ENCODE measurements around the gene RAPGEF3.

Gene RAPGEF3

DNA sequence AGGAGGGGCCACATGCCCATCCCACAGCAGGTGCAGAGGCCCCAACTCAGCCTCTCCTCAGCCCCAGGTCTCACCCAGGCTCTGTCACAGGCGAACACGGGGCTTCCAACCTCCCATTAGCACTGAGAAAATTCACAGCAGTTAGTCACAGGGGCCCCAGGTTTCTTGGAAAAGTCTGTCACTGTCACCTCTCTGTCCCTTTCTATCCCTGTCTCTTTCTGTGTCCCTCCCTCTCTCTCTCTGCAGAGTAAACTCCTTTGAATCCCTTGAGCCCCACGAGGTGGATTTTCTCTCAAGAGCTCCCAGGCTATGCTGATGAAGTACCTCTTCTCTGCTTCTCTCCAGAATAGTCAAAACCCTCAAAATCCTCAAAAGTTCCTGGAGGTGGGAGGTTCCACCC is 19.4 kb downstream of the RAPGEF3 start:
- TF ChIP-seq, protein P1, sequence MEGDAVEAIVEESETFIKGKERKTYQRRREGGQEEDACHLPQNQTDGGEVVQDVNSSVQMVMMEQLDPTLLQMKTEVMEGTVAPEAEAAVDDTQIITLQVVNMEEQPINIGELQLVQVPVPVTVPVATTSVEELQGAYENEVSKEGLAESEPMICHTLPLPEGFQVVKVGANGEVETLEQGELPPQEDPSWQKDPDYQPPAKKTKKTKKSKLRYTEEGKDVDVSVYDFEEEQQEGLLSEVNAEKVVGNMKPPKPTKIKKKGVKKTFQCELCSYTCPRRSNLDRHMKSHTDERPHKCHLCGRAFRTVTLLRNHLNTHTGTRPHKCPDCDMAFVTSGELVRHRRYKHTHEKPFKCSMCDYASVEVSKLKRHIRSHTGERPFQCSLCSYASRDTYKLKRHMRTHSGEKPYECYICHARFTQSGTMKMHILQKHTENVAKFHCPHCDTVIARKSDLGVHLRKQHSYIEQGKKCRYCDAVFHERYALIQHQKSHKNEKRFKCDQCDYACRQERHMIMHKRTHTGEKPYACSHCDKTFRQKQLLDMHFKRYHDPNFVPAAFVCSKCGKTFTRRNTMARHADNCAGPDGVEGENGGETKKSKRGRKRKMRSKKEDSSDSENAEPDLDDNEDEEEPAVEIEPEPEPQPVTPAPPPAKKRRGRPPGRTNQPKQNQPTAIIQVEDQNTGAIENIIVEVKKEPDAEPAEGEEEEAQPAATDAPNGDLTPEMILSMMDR (conservative IDR thresholded peaks at IDR 0.05; ENCODE audit: low read depth), result no peak
- ChIA-PET POLR2A (ENCODE audit: low non-redundant PET) (no interaction called here), CTCF (interaction anchor here (1.1 to 6.3 kb wide), 2 partner anchors 28 to 38 kb away, joined by 3 to 167 read pairs; partner anchors contain the start of gene SLC48A1)
- H3K27ac ChIP-seq, result no peak overlapping the region
- DNase-seq (ENCODE audit: low spot score), result no peak

DNA sequence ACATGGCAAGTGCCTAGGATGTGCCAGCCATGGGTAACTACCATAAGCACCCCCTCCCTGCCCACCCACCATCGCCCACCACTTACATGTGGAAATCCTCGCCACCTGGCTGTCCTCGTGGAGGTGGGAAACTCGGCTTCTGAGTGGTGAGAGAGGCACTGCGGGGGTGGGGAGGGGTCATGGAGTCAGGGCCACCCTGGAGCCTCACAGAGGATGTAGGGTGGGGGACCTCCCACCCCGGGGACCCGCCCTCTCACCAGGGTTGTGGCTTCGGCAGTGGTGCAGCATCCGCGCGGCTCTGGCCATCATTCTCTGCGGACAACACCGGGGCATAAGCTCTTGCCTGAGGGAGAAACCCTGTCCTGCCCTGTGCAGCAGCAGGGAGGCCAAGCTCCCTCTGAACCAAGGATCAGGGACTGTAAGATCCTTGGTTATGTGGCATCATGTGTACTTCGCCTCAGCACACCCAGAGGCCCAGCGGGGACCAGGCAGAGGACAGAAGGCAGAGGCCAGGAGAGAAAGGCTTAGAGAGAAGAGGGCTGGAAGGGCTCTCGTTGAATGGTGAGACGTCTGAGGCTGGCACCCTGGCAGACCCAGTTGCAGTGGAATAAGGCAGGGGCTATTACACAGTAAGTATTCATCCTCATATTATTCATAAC is 20.6 kb downstream of the RAPGEF3 start:
- POLR2A ChIA-PET (ENCODE audit: low non-redundant PET), result no interaction called here

DNA sequence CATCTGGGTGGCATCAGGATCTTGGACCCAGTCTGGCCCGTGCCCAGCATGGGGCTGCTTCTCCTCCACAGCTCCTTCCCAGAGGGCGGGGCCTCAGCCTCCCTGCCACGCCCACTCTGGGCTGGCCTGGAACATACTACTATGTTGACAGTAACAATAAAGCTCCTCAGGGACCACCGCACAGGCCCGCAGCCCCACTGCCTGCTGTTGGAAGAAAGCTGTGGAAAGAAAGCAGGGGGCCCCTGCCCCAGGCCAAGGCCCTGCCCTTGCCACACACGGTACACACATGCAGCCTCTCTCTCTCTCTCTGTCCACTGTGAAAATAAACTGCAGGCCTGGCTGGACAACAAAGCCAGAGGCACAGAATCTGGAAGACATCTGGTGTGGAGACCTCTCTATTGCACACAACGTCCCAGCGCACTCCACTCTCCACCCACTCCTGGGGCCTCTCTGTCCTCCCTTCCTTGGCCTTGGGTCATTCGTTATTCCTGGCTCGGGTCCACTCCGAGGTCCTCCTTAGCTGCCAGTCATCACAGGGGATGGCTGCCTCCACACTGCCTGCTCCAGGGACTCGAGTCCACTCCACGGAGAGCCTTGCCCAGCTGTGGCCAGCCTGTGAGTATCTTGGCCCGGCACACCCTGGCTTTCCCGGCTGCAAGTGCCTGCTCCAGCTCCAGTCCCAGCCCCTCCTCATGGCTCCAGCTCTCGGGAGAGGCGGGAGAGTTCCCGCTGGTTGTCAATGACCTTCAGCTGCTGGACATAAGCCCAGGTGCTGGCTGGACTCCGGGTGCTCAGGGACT is 21.6 kb downstream of the RAPGEF3 start:
- no peak overlapping the region for H3K27ac ChIP-seq
- TF ChIP-seq, protein P1 (conservative IDR thresholded peaks at IDR 0.05; ENCODE audit: low read depth), result no peak
- POLR2A ChIA-PET (ENCODE audit: low non-redundant PET), result no interaction called here
- no peak for DNase-seq (ENCODE audit: low spot score)
- CTCF ChIA-PET, result interaction anchor here (0.6 to 1.8 kb wide), 4 partner anchors 10 to 82 kb away, joined by 3 to 9 read pairs (median 3); no protein-coding TSS in a partner anchor

More for the DNA sequence above, 20.6 kb downstream of the RAPGEF3 start:
- H3K27ac ChIP-seq, result no peak overlapping the region
- no peak for DNase-seq (ENCODE audit: low spot score)
- TF ChIP-seq, protein P1 (conservative IDR thresholded peaks at IDR 0.05; ENCODE audit: low read depth), result no peak
- CTCF ChIA-PET, result no interaction called here

GRCh38 chr12:47736216-47736615 is 22.5 kb downstream of the RAPGEF3 start:
- TF ChIP-seq, protein P1 (conservative IDR thresholded peaks at IDR 0.05; ENCODE audit: low read depth), result no peak
- no peak for DNase-seq (ENCODE audit: low spot score)
- H3K27ac ChIP-seq, result no peak overlapping the region
- ChIA-PET POLR2A (ENCODE audit: low non-redundant PET) (no interaction called here), CTCF (interaction anchor here (0.7 to 1.8 kb wide), 3 partner anchors 9 to 38 kb away, joined by 3 to 9 read pairs (median 3); no protein-coding TSS in a partner anchor)

DNA sequence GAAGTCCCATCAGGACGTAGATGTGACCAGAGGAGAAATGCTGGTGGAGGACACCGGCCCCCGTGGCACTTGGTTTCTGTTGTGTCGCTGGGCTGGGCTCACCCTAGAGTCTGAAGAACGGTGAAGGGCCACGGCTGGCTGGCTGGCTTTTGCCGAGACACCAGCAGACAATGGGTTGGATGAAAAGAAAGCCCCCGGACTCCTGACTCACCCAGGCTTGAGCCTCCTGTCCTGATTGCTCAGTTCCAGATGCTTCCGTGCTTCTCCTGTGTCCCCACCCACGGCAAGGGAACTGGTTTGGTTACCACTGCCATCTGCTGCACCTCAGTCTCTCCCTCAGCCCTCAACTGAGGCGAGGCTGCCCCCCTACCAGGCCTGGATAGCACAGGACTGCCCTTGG is 23.0 kb downstream of the RAPGEF3 start:
- DNase-seq (ENCODE audit: low spot score), result peak; percentile 28

More for the DNA sequence above, 23.0 kb downstream of the RAPGEF3 start:
- POLR2A ChIA-PET (ENCODE audit: low non-redundant PET), result no interaction called here
- no peak overlapping the region for H3K27ac ChIP-seq
- TF ChIP-seq, protein P1 (conservative IDR thresholded peaks at IDR 0.05; ENCODE audit: low read depth), result no peak
- CTCF ChIA-PET, result interaction anchor here (1.1 to 1.8 kb wide), 2 partner anchors 20 to 39 kb away, joined by 3 to 9 read pairs; no protein-coding TSS in a partner anchor

Measured in RWPE1 (cell line).